CD4-positive, alpha-beta T cell (primary cell): ENCODE data around the gene BANP. TPM values are rescaled to one million over a fixed set of nuclear protein-coding genes. Genes with fewer than 3 reads are reported as not detected.
"Not testable (repeated sequence)": the region's sequence is repeated elsewhere in the genome, so short reads cannot be mapped to it uniquely, and the experiment has no call there.

ENCODE experiments used
- ATAC-seq: fragments of 200-7000 bp; cut with Tn5 transposase; one replicate; pipeline ENCODE4 v1.10.0; 2022; ENCODE audit warnings: mild to moderate bottlenecking; ENCODE audit not compliant: poor library complexity
- CTCF ChIA-PET: fragments of 350-600 bp; sonication (Branson Sonifier 250); formaldehyde crosslinking; loops from one replicate; lab custom pipeline; 2021; ENCODE audit warnings: antibody characterized with exemption, inconsistent platforms; lab: Charles Lee
- POLR2A ChIA-PET: fragments of 350-600 bp; sonication (Branson Sonifier 250); formaldehyde crosslinking; loops from one replicate; lab custom pipeline; 2021; ENCODE audit warnings: antibody characterized with exemption, inconsistent platforms; lab: Charles Lee
- DNase-seq, 14 experiments: peaks; one replicate each; pipeline ENCODE4 v3.0.0-alpha.2; 2013 to 2020; ENCODE audit warnings: mixed read lengths in 2 of 14
- H3K27ac ChIP-seq, 2 donors: one replicate each; pipeline versions ENCODE4 v1.5.1 to v1.7.0; 2013; ENCODE audit warnings: low read length in 2 of 2, low read depth in 1 of 2, mild to moderate bottlenecking in 1 of 2
- H3K27me3 ChIP-seq, 2 experiments: 1 replicate in 1 of 2; 2 replicates in 1 of 2; pipeline versions ENCODE4 v1.6.1 to v1.7.0; 2013; ENCODE audit warnings: low read length in 2 of 2, control low read depth in 1 of 2, mild to moderate bottlenecking in 1 of 2, moderate library complexity in 1 of 2; ENCODE audit not compliant: insufficient read depth in 2 of 2, control insufficient read depth in 1 of 2
- H3K36me3 ChIP-seq: one replicate; pipeline ENCODE4 v1.6.1; 2013; ENCODE audit warnings: low read length, control low read depth; ENCODE audit not compliant: insufficient read depth
- H3K4me1 ChIP-seq: one replicate; pipeline ENCODE4 v1.6.1; 2013; ENCODE audit warnings: low read length, control low read depth; ENCODE audit not compliant: insufficient read depth
- H3K4me3 ChIP-seq: one replicate; pipeline ENCODE4 v1.5.1; 2013; ENCODE audit warnings: mild to moderate bottlenecking, low read length, moderate library complexity
- H3K9me3 ChIP-seq, 2 experiments: 1 replicate in 1 of 2; 2 replicates in 1 of 2; pipeline versions ENCODE4 v1.6.1 to v1.7.0; 2013; ENCODE audit warnings: low read length in 2 of 2, mild to moderate bottlenecking in 2 of 2, control low read depth in 1 of 2, moderate library complexity in 1 of 2; ENCODE audit not compliant: control insufficient read depth in 1 of 2, insufficient read depth in 1 of 2
- H3K27ac Mint-ChIP-seq: one replicate; pipeline ENCODE4 v1.8.0; 2020; ENCODE audit warnings: mixed read lengths
- H3K27me3 Mint-ChIP-seq: one replicate; pipeline ENCODE4 v1.8.0; 2021; ENCODE audit warnings: mixed read lengths
- H3K36me3 Mint-ChIP-seq: one replicate; pipeline ENCODE4 v1.8.0; 2021; ENCODE audit warnings: low read depth, mixed read lengths
- H3K4me1 Mint-ChIP-seq: one replicate; pipeline ENCODE4 v1.8.0; 2021; ENCODE audit warnings: low read depth, mixed read lengths
- H3K4me3 Mint-ChIP-seq: one replicate; pipeline ENCODE4 v1.8.0; 2020; ENCODE audit warnings: mild to moderate bottlenecking, mixed read lengths
- H3K9me3 Mint-ChIP-seq: one replicate; pipeline ENCODE4 v1.8.0; 2020; ENCODE audit warnings: mixed read lengths
- intact Hi-C, 2 experiments: fragments of 100-400 bp; cut with DNase I in 1 of 2; cut with micrococcal nuclease in 1 of 2; formaldehyde crosslinking; loops; one replicate each; pipeline versions ENCODE4 v1.15.1 to v1.9.0; 2023 to 2025; cut with DNase I, micrococcal nuclease
- total RNA-seq, 174 experiments: library from RNA in 2 of 174; stranded (reverse) in 2 of 174; gene quantifications; one replicate each; pipeline ENCODE4 v1.2.3 and lab custom pipeline; 2021 to 2026
- TF ChIP-seq, protein P1 (sequence below): fragments of 200-600 bp; IDR thresholded peaks from one replicate; pipeline ENCODE4 v1.8.0; 2022; ENCODE audit warnings: antibody characterized with exemption, mild to moderate bottlenecking

Gene BANP
- total RNA-seq, 2 experiments from 2014 or later = 57.5 to 58.6 TPM

DNA sequence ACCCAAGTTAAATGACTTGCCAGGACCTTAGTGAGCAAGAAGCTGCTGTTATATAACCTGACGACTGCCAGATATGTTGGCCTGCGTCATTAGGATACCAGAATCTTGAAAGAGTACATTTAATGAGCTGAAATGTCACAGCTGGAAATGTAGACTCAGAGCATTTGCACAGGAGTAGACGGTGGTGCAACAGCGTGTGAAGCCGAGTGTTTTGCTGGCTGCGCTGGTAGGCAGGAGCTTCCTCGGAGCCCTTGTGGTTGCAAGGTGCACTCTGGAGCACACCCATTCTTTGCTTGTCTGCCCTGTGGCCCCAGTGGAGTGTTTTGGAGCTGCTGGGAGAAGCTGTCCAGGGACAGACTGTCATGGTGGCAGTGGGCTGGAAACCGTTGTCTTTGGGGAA is 79.3 kb downstream of the BANP start:
- Mint-ChIP-seq H3K4me1 (no peaks in the 10 kb centered on the region), H3K4me3 (no peak overlapping the region), H3K27ac (no peak overlapping the region), H3K27me3 (no peaks in the 10 kb centered on the region), H3K9me3 (no peaks in the 10 kb centered on the region), H3K36me3 (peaks cover 79% of the 10 kb centered on the region)
- no peak for DNase-seq
- Histone ChIP-seq H3K4me3 (no peak overlapping the region), H3K4me1 (no peaks in the 10 kb centered on the region), H3K9me3 (no peaks in the 10 kb centered on the region), H3K36me3 (peaks cover 7% of the 10 kb centered on the region), H3K27ac (no peak overlapping the region), H3K27me3 (no peaks in the 10 kb centered on the region)
- ChIA-PET CTCF (no interaction called here), POLR2A (interaction anchor here (0.5 kb wide), 1 partner anchor 61 kb away, joined by 3 read pairs; no protein-coding TSS in a partner anchor)
- TF ChIP-seq, protein P1, sequence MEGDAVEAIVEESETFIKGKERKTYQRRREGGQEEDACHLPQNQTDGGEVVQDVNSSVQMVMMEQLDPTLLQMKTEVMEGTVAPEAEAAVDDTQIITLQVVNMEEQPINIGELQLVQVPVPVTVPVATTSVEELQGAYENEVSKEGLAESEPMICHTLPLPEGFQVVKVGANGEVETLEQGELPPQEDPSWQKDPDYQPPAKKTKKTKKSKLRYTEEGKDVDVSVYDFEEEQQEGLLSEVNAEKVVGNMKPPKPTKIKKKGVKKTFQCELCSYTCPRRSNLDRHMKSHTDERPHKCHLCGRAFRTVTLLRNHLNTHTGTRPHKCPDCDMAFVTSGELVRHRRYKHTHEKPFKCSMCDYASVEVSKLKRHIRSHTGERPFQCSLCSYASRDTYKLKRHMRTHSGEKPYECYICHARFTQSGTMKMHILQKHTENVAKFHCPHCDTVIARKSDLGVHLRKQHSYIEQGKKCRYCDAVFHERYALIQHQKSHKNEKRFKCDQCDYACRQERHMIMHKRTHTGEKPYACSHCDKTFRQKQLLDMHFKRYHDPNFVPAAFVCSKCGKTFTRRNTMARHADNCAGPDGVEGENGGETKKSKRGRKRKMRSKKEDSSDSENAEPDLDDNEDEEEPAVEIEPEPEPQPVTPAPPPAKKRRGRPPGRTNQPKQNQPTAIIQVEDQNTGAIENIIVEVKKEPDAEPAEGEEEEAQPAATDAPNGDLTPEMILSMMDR = no peak
- intact Hi-C loops = no loop called here
- no peak for ATAC-seq

- H3K9me3 Mint-ChIP-seq, ATAC-seq, H3K27me3 Mint-ChIP-seq, H3K27ac ChIP-seq, H3K4me3 Mint-ChIP-seq, H3K9me3 ChIP-seq, CTCF ChIA-PET, H3K27me3 ChIP-seq, H3K4me1 ChIP-seq, H3K4me3 ChIP-seq, H3K27ac Mint-ChIP-seq, intact Hi-C loops, DNase-seq, H3K4me1 Mint-ChIP-seq: not testable (repeated sequence)
- POLR2A ChIA-PET = interaction anchor here (0.5 kb wide), 1 partner anchor 62 kb away, joined by 3 read pairs; no protein-coding TSS in a partner anchor
- H3K36me3 Mint-ChIP-seq = peaks cover 80% of the 10 kb centered on the region
- peaks cover 12% of the 10 kb centered on the region for H3K36me3 ChIP-seq
These were observed 79.7 kb downstream of the BANP start for GRCh38 chr16:88030961-88031360.

GRCh38 chr16:88033003-88033740 is 81.9 kb downstream of the BANP start:
- POLR2A ChIA-PET, H3K9me3 ChIP-seq, H3K4me1 ChIP-seq, H3K27me3 Mint-ChIP-seq, H3K27ac Mint-ChIP-seq, intact Hi-C loops, DNase-seq, H3K9me3 Mint-ChIP-seq, CTCF ChIA-PET, H3K4me3 Mint-ChIP-seq, H3K4me3 ChIP-seq, H3K27ac ChIP-seq, H3K4me1 Mint-ChIP-seq, ATAC-seq, H3K27me3 ChIP-seq: not testable (repeated sequence)
- peaks cover 80% of the 10 kb centered on the region for H3K36me3 Mint-ChIP-seq
- peaks cover 15% of the 10 kb centered on the region for H3K36me3 ChIP-seq

DNA sequence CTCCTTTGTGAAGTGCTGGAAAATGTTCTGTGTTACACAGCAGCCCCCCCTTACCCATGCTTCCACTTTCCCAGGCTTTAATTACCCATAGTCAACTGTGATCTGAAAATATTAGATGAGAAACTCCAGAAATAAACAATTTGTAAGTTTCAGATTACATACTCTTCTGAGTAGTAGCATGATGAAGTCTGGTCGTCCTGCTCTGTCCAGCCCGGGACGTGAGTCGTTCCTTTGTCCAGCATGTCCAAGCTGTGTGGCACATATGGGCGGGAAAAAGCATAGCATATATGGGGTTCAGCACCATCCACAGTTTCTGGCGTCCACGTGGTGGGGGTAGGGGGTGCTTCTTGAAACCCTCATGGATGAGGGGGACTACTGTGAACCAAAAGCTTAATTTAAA is 83.5 kb downstream of the BANP start:
- H3K27me3 Mint-ChIP-seq = no peaks in the 10 kb centered on the region
- no peaks in the 10 kb centered on the region for H3K4me1 Mint-ChIP-seq
- intact Hi-C loops = no loop called here
- ChIA-PET CTCF (no interaction called here), POLR2A (no interaction called here)
- no peaks in the 10 kb centered on the region for H3K9me3 Mint-ChIP-seq
- no peak overlapping the region for H3K4me3 Mint-ChIP-seq
- H3K27me3 ChIP-seq = no peaks in the 10 kb centered on the region
- H3K27ac Mint-ChIP-seq = no peak overlapping the region
- ATAC-seq = no peak
- no peaks in the 10 kb centered on the region for H3K4me1 ChIP-seq
- no peak for DNase-seq
- peaks cover 83% of the 10 kb centered on the region for H3K36me3 Mint-ChIP-seq
- H3K4me3 ChIP-seq = no peak overlapping the region
- peaks cover 22% of the 10 kb centered on the region for H3K36me3 ChIP-seq
- H3K9me3 ChIP-seq = no peaks in the 10 kb centered on the region
- H3K27ac ChIP-seq = no peak overlapping the region
- TF ChIP-seq, protein P1 = no peak
